HG02798 (cell line): ENCODE data around the gene RTL1.

Source experiments
- ATAC-seq: cut with Tn5 transposase; IDR thresholded peaks from one replicate; pipeline ENCODE4 v1.9.1; 2021; ENCODE audit warnings: mild to moderate bottlenecking; ENCODE audit not compliant: unreplicated experiment, poor library complexity

The RTL1 gene

DNA sequence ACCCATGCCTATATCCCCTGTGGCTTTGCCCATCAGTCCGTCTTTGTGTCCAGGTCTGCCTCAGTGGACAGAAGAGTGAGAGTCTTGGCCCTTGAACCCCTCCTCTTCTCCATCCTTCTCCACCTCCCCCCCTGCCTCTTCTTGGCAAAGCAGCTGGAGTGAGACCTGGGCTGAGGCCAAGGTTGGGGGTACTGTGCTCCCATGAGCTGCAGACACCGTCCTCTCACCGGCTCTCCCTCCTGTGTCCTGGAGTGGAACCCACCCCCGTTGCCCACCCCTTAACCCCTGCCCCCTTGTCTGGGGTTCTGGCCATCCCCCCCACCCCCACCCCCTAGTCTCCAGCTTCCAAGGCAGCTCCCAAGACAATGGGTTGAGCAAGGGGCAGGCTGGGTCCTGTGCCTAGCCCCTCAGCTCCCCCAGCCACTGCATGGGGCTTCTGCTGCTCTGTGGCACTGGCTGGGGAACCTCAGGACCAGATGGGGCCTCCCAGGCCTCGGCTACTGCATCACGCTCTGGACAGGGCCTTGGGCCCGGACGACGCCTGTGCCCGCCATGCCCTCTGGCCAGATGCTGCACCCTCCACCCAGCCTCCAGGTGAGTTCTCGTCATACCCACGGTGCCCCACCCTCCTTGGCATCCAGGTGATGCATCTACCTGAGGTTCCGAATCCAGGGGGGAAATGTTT, 35.7 kb downstream of the RTL1 start:
- ATAC-seq = no peak

DNA sequence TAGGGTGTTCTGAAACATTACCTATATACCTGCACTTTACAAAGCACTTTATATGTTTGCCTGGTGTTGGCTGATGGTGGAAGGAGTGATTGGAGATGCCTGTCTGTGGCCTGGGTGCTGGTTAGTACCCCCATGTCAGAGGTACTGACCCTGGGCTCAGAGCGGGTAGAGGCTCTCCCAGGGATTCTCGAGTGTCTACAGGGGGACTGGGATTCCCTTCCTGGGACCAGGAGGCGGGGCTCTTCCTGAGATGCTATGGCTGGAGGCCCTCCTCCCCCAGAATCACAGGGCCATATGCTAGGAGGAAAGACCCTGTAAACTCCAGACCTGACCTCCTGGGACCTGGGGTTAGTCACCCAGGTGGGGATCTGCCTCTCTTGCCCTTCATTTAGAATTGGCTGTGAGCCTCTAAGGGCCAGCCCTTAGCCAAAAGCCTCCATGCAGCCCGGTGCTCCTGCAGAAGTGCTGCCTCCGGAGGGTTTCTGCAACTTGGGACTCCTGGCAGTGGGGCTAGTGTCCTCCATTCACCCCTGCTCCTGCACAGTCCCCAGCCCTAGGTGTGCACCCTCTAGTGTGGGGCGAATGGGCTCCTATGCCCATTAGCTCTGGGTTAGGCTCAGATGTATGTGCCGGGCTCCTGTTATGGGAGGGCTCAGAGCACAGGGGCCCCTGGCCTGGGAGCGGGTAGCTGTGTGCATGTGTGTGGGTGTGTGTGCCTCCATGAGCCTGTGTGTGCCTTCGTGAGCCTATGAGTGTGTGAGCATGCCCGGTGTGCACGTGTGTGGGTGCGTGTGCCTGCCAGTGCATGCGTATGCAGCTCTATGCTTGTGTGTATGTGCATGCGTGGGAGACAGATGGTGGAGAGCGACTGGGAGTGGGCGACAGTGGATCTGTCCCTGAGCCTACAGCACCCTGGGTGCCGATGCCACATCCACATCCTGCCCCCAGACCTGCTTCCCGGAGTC, 36.6 kb downstream of the RTL1 start:
- ATAC-seq = no peak

DNA sequence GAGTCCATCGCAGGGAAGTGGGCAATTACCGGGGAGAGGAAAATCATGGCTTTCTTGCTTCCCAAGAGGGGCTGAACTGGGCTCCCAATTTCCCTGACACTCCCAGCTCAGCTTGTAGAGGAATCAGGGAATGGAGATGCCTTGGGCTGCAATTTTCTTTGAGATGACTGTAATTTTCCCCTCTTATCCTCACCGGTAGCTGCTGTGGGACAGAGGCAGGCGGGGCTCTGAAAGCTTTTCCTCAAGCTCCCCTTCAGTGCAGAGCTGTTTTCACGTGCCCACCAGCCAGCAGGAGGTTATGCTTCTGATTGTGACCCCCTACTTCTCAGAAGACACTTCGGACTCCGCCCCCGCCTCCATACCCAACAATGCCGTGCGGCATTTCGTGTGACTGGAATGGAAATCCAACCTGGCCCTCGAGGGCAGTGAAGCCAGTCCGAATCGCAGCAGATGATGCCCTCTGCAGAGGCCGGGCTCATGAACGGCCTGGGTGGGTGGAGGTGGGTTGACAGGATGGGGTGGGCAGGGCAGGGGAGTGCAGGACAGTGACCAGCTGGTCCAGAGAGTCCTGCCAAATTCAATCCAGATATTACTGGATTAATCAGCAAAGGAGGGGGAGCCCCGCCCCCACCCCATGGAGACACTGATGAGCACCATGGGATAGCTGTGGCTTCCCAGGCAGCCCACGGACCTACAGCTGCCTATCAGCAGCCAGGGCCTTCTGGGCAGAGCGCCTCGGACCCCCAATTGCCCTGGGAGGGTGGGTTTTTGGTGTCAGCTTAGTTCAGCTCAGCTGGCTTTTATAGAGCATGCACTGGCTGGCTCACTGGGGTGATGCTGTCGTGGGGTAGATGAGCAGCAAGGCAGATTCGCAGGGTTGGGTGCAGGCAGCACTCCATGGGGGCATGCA, 37.6 kb downstream of the RTL1 start:
- no peak for ATAC-seq

DNA sequence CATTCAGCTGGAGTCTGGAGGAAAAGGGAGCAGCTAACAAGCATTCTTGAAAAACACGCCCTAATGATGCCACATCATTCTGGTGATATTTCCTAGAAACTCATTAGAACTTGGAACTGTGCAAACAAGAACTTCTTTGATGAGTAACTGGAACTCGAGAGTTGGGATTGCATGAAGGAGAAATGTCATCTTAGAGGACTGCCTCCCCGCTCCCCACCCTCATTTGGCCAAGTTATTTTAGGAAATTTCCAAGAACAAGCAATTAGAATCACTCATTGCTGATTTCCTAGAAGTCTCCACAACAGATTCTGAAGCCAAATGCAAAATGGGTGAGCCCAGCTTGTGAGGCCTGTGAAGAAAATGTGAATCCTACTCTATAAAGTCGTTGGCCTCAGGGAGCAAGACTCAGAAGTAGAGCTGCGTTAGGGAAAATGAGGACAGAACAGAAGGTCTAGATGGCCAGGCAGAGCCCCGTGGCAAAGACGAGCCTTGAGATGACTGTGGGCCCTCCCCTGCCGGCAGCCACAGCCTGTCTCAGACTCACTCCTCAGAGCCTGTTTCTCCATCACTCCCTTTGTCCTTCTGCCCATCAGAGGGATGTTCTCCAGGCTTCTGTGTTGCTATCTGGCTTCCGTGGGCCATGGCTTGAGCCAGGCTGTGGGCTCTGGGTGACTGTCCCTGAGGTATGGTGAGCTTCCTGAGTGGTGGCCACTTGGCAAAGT, 38.4 kb downstream of the RTL1 start:
- ATAC-seq = no peak

DNA sequence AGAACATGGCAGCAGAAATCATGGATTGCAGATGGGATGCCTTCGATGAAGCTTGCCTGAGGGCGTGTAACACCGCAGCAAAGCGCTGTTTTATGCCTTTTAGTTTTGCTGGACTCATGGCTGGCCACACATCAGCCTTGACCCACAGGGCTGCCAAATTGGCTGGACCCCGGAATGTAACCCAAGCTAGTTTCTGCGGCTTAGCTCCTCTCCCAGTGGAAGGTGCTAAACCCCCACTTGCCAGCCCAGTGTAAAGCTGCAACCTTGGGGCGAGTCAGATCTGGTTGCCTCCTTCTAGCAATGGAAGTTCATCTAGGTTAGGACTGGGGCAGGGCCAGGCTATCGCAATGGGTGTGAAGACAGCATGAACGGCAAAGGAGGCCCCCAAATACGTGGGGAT, 39.3 kb downstream of the RTL1 start:
- no peak for ATAC-seq

DNA sequence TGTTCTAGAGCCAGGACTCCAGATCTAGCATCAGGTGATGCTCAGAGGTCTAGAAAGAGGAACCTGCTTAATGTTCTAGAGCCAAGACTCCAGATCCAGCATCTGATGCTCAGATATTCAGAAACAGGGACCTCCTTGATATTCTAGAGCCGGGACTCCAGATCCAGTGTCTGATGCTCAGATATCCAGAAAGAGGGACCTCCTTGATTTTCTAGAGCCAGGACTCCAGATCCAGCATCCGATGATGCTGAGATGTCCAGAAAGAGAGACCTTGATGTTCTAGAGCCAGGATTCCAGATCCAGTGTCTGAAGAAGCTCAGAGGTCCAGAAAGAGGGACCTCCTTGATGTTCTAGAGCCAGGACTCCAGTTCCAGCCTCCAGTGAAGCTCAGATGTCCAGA, 40.7 kb downstream of the RTL1 start:
- ATAC-seq = no peak

DNA sequence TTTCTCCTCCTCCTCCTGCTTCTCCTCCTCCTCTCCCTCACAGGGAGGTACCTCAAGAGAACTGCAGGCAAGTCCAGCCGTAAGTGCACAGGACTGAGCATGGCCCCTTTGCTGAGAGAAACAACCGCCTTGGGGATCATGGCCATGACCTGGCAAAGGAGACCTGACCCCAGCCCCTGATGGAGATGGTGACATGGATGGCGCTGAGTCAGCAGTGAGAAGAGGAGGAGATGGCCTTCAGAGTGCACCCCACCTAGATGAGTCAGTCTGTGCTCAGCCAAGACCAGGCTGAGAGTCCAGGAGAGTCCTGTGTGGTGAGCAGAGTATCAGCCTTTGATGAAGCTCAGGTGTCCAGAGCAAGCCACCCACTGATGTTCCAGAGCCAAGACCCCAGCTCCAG, 41.2 kb downstream of the RTL1 start:
- ATAC-seq = no peak

DNA sequence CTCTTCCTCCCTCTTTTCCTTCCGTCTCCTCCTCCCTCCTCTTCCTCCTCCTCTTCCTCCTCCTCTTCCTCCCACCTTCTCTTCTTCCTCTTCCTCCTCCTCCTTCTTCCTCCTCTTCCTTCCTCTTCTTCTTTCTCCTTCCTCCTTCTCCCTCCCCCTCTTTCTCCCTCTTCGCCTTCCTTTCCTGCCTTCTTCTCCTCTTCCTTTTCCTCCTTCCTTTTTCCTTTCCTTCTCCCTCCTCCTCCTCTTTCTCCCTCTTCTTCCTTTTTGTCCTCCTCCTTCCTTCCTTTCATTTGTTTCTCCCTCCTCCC, 41.6 kb downstream of the RTL1 start:
- ATAC-seq = no peak

DNA sequence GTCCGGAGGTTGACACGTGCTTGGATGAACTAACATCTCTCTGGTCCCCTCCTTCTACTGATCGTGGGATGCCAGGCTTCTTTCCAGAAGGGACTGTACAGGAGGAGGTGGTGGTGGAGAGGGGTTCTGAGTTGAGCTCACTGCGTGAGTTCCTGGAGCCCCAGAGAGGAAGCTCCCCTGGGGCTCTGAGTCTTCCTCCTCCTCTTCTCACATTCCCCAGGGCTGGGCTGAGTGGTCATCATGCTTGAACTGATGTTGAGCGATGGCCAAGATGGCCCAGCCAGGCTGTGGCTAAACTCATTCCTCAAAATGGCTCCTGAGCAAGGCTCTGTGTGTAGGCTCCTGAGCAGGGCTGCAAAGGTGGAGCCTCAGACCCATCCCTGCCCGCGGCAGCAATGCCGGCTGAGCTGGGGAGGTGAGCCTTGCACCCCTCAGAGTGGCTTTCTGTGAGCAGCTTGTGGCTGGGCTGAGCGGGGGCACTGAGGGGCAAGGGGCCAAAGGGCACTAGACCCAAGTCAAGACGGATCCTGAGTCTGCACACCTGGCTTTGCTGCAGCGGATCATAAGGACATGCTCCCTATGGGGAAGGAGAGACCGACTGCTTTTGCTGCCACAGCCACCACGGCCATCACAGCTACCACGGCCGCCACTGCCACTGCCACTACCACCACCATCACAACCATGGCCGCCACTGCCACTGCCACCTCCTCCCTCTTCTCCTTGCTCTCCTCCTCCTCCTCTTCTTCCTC, 42.2 kb downstream of the RTL1 start:
- ATAC-seq = no peak

DNA sequence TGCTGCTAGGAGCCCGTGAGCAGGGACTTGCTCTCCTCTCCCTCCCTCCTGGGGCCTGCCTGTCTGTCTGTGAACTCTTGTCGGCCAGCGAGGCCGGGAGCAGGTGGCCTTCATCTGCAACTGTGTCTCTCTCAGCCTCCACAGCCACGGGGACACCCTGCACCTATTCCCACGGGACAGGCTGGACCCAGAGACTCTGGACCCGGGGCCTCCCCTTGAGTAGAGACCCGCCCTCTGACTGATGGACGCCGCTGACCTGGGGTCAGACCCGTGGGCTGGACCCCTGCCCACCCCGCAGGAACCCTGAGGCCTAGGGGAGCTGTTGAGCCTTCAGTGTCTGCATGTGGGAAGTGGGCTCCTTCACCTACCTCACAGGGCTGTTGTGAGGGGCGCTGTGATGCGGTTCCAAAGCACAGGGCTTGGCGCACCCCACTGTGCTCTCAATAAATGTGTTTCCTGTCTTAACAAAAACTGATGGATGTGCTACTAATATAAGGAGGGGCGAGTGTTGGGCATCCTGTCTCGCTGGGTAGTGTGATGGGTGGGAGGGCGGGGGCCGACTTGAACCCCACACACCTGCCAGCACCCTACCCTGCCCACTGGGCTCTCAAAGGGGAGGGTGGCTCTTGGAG, 42.9 kb downstream of the RTL1 start:
- no peak for ATAC-seq

DNA sequence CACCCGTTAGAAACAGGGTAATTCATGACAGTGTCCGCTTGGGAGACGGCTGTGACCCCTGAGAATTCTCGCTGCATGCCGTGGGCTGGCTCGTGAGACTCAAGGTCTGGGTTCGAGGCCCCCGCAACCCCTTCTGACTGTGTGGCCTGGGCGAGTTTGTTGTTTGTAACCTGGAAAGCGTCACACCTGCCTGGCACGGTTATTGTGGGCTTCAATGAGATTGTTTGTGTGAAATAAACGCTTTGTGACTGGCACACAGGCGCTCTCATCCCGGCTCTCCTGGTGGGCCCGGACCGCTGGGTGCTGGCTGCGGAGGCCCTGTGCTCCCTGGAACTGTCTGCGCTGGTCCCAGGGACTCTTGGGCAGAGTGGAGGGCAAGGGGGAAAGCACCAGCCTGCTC, 43.7 kb downstream of the RTL1 start:
- no peak for ATAC-seq

DNA sequence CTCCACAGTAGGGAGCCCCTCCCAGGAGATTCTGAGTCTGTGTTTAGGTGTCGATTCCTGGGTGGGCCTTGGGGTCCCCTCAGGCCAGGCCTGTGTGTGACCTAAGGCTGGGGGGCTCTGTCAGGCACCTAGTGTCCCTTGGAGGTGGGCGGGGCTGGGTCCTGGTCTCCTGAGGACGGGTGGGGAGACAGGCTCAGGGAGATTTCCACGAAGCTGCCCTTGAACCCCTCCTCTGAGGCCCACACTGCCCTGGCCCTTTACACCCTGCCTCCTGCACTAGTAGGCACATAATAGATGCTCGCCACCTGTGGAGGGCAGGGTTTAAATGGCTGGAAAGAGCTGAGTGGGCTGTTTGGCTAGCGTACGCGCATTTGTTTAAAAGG, 44.7 kb downstream of the RTL1 start:
- no peak for ATAC-seq

DNA sequence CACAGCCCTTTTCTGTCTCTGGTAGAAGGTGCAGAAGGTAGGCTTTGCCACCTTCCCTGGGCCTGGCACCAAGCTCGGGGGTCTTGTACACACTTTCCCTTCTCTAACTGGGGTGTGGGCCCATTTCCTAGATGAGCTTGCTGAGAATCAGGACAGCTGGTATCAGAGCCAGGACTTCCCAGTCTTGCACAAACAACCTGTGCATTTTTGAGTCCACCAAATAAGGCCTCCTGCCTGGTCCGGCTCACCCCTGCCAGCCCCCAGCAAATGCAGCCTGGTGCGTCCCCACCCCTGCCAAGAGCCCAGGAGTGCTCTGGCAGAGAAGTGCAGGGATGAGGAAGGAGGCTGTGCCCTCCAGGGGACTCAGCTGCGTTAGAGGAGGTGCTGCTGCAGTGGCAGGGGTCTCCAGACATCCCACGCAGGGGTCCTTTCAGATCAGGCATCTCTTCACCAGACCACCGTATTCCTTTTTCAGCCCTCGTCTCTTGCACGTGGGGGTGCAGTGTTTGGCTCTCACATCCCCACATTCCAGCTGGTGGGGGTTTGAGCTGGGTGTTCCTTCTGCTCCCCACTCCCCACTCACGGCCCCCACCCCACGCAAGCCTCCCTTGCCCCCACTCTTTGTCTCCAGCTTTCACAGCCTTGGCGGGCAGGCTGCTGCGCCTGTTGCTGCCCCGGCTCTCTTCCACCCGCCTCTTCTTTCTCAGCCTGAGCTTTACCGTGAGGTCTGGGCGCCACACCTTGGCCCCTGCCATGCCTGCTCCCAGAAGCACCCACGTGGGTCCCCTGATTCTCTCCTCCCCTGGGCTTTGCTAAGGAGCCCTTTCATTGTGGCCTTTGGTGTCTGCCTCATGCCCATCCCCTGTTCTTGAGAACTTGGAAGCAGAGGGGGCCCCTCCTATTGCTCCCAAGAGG, 45.3 kb downstream of the RTL1 start:
- ATAC-seq = no peak

DNA sequence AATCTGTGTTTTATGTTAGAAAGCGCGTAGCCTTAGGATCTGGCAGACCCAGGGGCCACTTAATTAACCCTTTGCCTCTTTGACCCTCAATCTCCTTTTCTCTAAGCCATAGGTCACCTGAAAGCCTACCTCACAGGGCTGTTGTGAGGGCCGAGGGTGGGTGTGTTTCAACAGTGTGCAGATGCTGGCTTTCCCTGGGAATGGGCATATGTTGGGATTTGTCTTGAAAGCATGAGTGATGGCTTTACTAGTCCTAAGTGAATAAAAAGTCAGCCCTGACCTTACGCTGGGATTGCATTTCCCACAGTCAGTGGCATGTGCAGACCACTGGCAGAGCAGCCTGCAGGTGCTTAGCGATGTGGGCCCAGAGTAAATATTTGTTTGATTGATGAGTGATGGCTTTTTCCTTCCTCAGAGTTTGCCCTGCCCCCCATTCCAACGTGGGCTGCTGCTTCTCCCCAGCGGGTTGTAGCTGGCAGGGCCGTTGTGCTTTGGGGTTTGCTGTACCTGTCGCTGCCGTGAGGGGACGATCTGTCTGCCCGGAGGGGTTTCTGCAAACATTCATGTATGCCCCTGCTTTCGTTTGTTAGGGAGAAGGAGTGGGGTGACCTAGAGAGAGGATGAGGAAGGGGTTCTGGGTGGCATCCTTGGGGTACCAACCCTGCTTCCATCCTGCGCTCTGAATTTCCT, 46.1 kb downstream of the RTL1 start:
- no peak for ATAC-seq

DNA sequence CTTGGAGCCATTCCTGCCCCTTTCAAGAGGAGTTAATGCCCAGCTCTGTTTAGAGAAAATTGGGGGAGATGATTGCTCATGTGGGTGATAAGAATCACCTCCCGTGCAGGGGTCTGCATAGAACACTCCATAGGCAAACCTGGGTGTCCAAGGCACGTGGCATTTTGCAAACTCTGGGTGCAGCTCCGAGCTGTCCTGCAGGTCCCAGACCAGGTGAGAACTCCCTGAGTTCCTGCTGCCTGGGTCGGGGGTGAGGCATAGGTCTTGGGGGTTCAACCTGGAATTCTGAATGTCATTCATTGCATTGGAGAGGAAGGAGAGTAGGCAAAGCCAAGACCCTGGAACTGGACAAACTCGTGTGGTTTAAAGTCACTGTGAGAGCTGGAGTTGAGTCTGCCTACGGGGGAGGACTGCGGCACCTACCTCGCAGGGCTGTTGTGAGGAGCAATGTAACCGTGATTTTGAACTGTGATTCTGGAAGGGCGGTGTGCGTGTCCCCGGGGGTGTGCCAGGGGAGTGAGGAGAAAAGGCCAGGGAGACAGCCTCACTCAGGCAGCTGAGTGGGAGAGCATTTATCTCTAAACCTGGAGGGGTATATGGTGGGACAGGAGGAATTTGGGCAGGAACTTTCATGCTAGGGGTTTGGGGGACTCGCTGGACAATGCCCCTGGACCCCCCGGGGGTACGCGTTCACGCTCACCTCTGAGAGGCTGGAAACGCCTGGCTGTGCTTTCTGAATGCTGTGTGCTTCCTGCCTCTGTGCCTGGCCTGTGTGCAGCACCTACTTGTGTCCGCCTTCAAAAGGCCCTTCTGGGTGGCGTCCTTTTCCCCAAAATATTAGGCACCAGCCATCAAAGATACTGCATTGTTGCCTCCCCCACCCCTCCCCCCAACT, 47.2 kb downstream of the RTL1 start:
- ATAC-seq = no peak

DNA sequence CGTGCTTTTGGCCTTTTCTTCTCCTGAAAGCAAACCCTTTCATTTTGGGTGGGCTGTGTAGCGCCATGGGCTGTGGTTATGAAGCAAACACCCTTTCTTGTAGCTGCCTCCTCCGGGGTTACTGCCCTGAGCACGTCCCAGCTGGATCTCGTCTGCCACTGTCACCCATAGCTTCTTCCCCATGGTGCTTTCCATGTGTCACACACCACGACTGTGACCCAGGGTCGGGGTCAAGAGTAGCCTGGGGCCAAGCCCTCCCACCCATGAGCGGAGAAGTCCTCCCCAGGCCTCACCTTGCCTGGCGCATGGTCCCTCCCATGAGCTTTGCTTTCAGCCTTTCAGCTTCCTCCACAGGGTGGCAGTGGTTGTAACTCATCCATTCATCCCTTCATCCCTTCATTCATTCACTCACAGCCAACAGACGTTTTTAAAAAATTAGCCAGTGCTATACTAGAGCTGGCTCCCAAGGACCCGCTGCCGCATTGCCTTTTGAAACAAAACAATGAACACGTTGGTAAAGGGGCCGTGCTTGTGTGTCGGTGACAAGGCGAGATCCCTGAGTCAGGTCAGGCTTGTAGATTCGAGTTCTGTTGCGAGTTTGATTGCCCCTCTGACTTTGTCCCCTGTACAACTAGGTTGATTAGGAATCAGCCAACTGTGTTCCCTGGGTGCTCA, 48.1 kb downstream of the RTL1 start:
- no peak for ATAC-seq
